GM10266 (cell line): ENCODE results near the gene PTPRD.

Experiments used
- DNase-seq: peaks from one replicate; pipeline ENCODE4 v3.0.0; 2012; ENCODE audit errors: extremely low spot score
- CTCF ChIP-seq: IDR thresholded peaks from 2 replicates; pipeline ENCODE4 v1.5.1; 2012; ENCODE audit warnings: mild to moderate bottlenecking, low read depth; ENCODE audit not compliant: control insufficient read depth, insufficient read depth; ENCODE audit errors: missing control alignments

Gene PTPRD

GRCh38 chr9:9621355-9621940, 991.4 kb downstream of the PTPRD start:
- TF ChIP-seq CTCF: no peak
- DNase-seq: no peak

GRCh38 chr9:9620736-9621135, 992.1 kb downstream of the PTPRD start:
- no peak for TF ChIP-seq CTCF
- no peak for DNase-seq

- no peak for DNase-seq
- TF ChIP-seq CTCF: no peak
Observed at GRCh38 chr9:9615086-9615485, 997.7 kb downstream of the PTPRD start.

- no peak for TF ChIP-seq CTCF
Observed at GRCh38 chr9:9614607-9615006, 998.2 kb downstream of the PTPRD start.

GRCh38 chr9:9612755-9613154, 1000.0 kb downstream of the PTPRD start:
- TF ChIP-seq CTCF: no peak
- no peak for DNase-seq

More at GRCh38 chr9:9614607-9615006, 998.2 kb downstream of the PTPRD start:
- DNase-seq: no peak

GRCh38 chr9:9612270-9612669, 1000.5 kb downstream of the PTPRD start:
- TF ChIP-seq CTCF: no peak
- no peak for DNase-seq

- DNase-seq: no peak
- no peak for TF ChIP-seq CTCF
Observed at GRCh38 chr9:9605681-9606080, 1007.1 kb downstream of the PTPRD start.
